IMR-90 (cell line): ENCODE data around the gene TRPC4AP. TPM values are rescaled to one million over a fixed set of nuclear protein-coding genes. Genes with fewer than 3 reads are reported as not detected.

Experiments used
- ATAC-seq: fragments of 200-7000 bp; cut with Tn5 transposase; 2 replicates; pipeline ENCODE4 v1.9.1; 2020; ENCODE audit warnings: low read depth, mild to moderate bottlenecking, moderate library complexity
- BruUV-seq: library from RNA; stranded (reverse); fragments of 400-500 nt; replicated peaks from 2 replicates; lab custom pipeline; 2021; lab: Mats Ljungman, UMichigan
- CTCF ChIA-PET: fragments of 300-600 bp; formaldehyde crosslinking; extraction: SDS; loops from one replicate; lab custom pipeline; 2021; ENCODE audit warnings: antibody characterized with exemption; lab: Yijun Ruan, JAX
- POLR2A ChIA-PET: fragments of 300-600 bp; sonication (Branson Sonifier 250); formaldehyde crosslinking; loops from one replicate; lab custom pipeline; 2022; ENCODE audit warnings: antibody characterized with exemption; ENCODE audit not compliant: unreplicated experiment; lab: Charles Lee
- DNase-seq: peaks from one replicate; pipeline ENCODE4 v3.0.0; 2013
- H2AFZ ChIP-seq: replicated peaks from 2 replicates; pipeline ENCODE3; 2013; ENCODE audit warnings: low read length, mild to moderate bottlenecking; ENCODE audit not compliant: poor library complexity
- H2AK5ac ChIP-seq: 2 replicates; pipeline ENCODE4 v1.6.1; 2013; ENCODE audit warnings: low read depth, low read length, inconsistent platforms
- H2AK9ac ChIP-seq: replicated peaks from 2 replicates; pipeline ENCODE3; 2013; ENCODE audit warnings: mild to moderate bottlenecking, low read depth, low read length, moderate library complexity; ENCODE audit not compliant: poor library complexity
- H2BK120ac ChIP-seq: 2 replicates; pipeline ENCODE4 v1.6.1; 2013; ENCODE audit warnings: low read depth, low read length, inconsistent platforms
- H2BK15ac ChIP-seq: 3 replicates; pipeline ENCODE4 v1.6.1; 2013; ENCODE audit warnings: low read depth, low read length, inconsistent platforms
- H2BK20ac ChIP-seq: 2 replicates; pipeline ENCODE4 v1.6.1; 2013; ENCODE audit warnings: low read depth, mild to moderate bottlenecking, inconsistent platforms, low read length, moderate library complexity
- H2BK5ac ChIP-seq: 2 replicates; pipeline ENCODE4 v1.6.1; 2013; ENCODE audit warnings: mild to moderate bottlenecking, low read depth, low read length, inconsistent platforms; ENCODE audit not compliant: poor library complexity, severe bottlenecking
- H3K14ac ChIP-seq: replicated peaks from 2 replicates; pipeline ENCODE4 v1.6.1; 2013; ENCODE audit warnings: low read depth, low read length, inconsistent platforms
- H3K18ac ChIP-seq: 2 replicates; pipeline ENCODE4 v1.6.1; 2013; ENCODE audit warnings: low read depth, low read length, control low read depth
- H3K23ac ChIP-seq: 2 replicates; pipeline ENCODE4 v1.6.1; 2013; ENCODE audit warnings: low read depth, low read length, inconsistent platforms
- H3K27ac ChIP-seq: 2 replicates; pipeline ENCODE4 v1.5.1; 2013; ENCODE audit warnings: mild to moderate bottlenecking, control low read depth, low read length; ENCODE audit not compliant: insufficient read depth
- H3K27me3 ChIP-seq: 2 replicates; pipeline ENCODE4 v1.6.1; 2013; ENCODE audit warnings: low read length; ENCODE audit not compliant: control insufficient read depth, insufficient read depth
- H3K36me3 ChIP-seq: 2 replicates; pipeline ENCODE4 v1.6.1; 2013; ENCODE audit warnings: low read length, mixed read lengths; ENCODE audit not compliant: control insufficient read depth, insufficient read depth
- H3K4ac ChIP-seq: 2 replicates; pipeline ENCODE4 v1.6.1; 2013; ENCODE audit warnings: low read depth, low read length, inconsistent platforms
- H3K4me1 ChIP-seq: 2 replicates; pipeline ENCODE4 v1.6.1; 2013; ENCODE audit warnings: low read length, mixed read lengths; ENCODE audit not compliant: control insufficient read depth, insufficient read depth
- H3K4me2 ChIP-seq: 2 replicates; pipeline ENCODE4 v1.6.1; 2013; ENCODE audit warnings: low read depth, mild to moderate bottlenecking, control low read depth, low read length, moderate library complexity
- H3K4me3 ChIP-seq: 2 replicates; pipeline ENCODE4 v1.5.1; 2013; ENCODE audit warnings: low read depth, mild to moderate bottlenecking, control low read depth, low read length, moderate library complexity; ENCODE audit not compliant: insufficient read depth
- H3K56ac ChIP-seq: 2 replicates; pipeline ENCODE4 v1.6.1; 2013; ENCODE audit warnings: low read length, inconsistent platforms; ENCODE audit not compliant: insufficient read depth; ENCODE audit errors: extremely low read depth
- H3K79me1 ChIP-seq, 2 experiments: 2 replicates each; pipeline ENCODE4 v1.6.1; 2013; ENCODE audit warnings: low read length in 2 of 2, inconsistent platforms in 1 of 2, low read depth in 1 of 2
- H3K9ac ChIP-seq: 2 replicates; pipeline ENCODE4 v1.6.1; 2013; ENCODE audit warnings: low read depth, low read length, control low read depth
- H3K9me1 ChIP-seq: 2 replicates; pipeline ENCODE4 v1.6.1; 2013; ENCODE audit warnings: low read length, inconsistent platforms; ENCODE audit not compliant: insufficient read depth
- H3K9me3 ChIP-seq: 2 replicates; pipeline ENCODE4 v1.6.1; 2013; ENCODE audit warnings: low read length; ENCODE audit not compliant: control insufficient read depth, insufficient read depth
- H4K20me1 ChIP-seq: 2 replicates; pipeline ENCODE4 v1.6.1; 2013; ENCODE audit warnings: low read length, inconsistent platforms; ENCODE audit not compliant: insufficient read depth
- H4K5ac ChIP-seq: 2 replicates; pipeline ENCODE4 v1.6.1; 2013; ENCODE audit warnings: mild to moderate bottlenecking, low read depth, low read length, control low read depth
- H4K8ac ChIP-seq, 2 experiments: 2 replicates each; pipeline ENCODE4 v1.6.1; 2013; ENCODE audit warnings: low read depth in 2 of 2, low read length in 2 of 2, control low read depth in 1 of 2, inconsistent platforms in 1 of 2
- H4K91ac ChIP-seq: 2 replicates; pipeline ENCODE4 v1.6.1; 2013; ENCODE audit warnings: low read depth, low read length, inconsistent platforms; ENCODE audit not compliant: insufficient read depth
- CHD1 ChIP-seq: IDR thresholded peaks from 2 replicates; pipeline ENCODE4 v1.6.1; 2012; ENCODE audit warnings: low read depth, low read length, improper control_type of control experiment
- MXI1 ChIP-seq: IDR thresholded peaks from 2 replicates; pipeline ENCODE4 v1.6.1; 2012; ENCODE audit warnings: low read depth, mild to moderate bottlenecking, low read length, moderate library complexity, borderline replicate concordance
- RCOR1 ChIP-seq: IDR thresholded peaks from 2 replicates; pipeline ENCODE4 v1.6.1; 2012; ENCODE audit warnings: mild to moderate bottlenecking, low read length, improper control_type of control experiment; ENCODE audit not compliant: insufficient replicate concordance
- SMC3 ChIP-seq: fragments of 150-350 bp; IDR thresholded peaks from 2 replicates; pipeline ENCODE4 v1.6.1; 2016; ENCODE audit warnings: low read depth, mild to moderate bottlenecking, antibody characterized with exemption, low read length, moderate library complexity
- WGBS, 2 experiments: methylation state at CpG; one replicate each; pipeline versions ENCODE4 v1.1.5 to v1.1.7; 2013; ENCODE audit warnings: missing lambda C conversion rate in 2 of 2; ENCODE audit not compliant: insufficient read length in 1 of 2; ENCODE audit errors: extremely low coverage in 2 of 2; 5-methylcytosine and 5-hydroxymethylcytosine counted together
- dilution Hi-C: fragments of 300-500 bp; cut with HindIII; formaldehyde crosslinking; loops from one replicate; pipeline ENCODE4 v1.14.3; 2018; ENCODE audit warnings: low sequenced_read_pairs; ENCODE audit not compliant: unreplicated experiment
- in situ Hi-C: fragments of 300-500 bp; cut with MboI; formaldehyde crosslinking; loops from 3 replicates; pipeline ENCODE4 v1.14.3; 2019; ENCODE audit warnings: low sequenced_read_pairs, inconsistent platforms, mixed read lengths
- intact Hi-C: fragments of 100-400 bp; cut with micrococcal nuclease; formaldehyde crosslinking; loops from 2 replicates; pipeline ENCODE4 v1.10.0; 2022
- polyA plus RNA-seq, 3 experiments: library from polyadenylated mRNA; depleted of rRNA; stranded (reverse); fragments of >200 nt; gene quantifications; 2 replicates each; pipeline ENCODE4 v1.2.3, GENCODE V29; 2012; ENCODE audit warnings: low replicate concordance in 1 of 3
- total RNA-seq: library from RNA; depleted of rRNA; stranded (reverse); fragments of >200 nt; gene quantifications from 2 replicates; pipeline ENCODE4 v1.2.3, GENCODE V29; 2012

Gene TRPC4AP
- total and polyA plus RNA-seq, 2 of the 4 experiments (the other 2 are of a cell fraction), result 41.0 to 81.0 TPM

DNA sequence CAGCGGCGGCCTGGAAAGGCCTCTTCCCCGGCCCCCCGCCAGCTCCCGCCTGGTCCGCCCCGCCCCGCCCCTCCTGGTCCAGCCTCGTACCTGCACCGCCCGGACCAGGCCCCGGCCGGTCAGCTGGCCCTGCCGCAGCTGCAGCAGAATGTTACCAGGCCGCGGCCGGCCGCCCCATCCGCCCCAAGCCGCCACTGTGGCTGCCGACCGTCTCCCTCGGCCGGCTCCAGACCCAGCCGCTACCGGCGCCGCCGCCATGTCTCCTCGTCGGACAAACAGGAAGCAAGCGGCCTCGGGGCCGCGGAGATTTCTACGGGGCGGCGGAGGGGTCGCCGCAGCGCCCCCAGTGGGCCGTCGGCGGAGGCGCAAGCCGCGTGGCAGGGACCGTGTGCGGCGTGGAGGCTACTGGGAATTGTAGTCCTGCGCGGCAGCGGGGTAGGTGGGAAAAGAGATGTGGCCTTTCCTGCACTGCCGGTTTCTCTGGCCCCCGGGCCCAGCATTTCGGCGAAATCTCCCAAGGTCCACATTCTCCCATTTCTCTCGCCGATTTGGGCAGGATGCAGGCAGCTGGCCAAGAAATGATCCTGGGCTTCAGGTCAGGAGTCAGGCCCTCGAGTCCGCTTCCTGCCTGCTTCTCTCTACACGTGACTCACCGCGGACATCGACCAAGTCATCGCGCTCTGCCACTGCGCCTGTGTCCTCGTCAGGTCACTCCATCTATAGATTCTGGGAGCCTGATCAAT lies at the start of gene TRPC4AP (continued):
- TF ChIP-seq CHD1, result 0 out of 2 replicates have a peak, but pooled peaks have one; percentile 48
- peak; percentile 87 for TF ChIP-seq MXI1

DNA sequence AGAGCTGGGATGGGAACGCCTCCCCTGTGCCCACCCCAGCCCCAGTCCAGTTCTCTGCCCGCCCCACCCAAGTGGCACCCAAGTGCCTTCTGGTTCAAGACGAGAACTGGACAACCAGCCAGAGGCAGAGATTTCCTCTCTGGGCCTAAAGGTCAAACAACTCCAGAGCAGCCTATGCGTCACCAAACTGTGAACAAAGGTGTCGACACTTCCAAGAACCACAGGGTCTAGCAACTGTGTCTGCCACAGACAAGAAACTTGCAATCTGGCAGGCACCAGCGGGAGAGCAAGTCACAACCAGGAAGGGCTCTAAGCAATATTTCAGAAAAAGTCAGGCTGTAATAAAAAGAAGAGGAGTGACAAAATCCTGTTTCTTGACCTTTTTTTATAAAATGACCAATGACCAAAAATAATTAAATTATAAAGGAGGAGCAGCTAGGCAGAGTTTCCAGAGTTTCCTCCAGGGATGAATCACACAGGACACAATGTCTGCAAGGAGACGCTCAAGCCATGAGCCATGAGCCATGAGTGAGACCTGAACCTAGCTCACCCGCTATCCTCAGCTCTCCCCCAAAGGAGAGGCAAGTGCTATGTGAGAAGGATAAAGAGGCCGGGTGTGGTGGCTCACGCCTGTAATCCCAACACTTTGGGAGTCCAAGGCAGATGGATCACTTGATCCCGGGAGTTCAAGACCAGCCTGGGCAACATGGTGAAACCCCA lies 43.4 kb upstream of the TRPC4AP start:
- H4K91ac ChIP-seq, result no peak overlapping the region
- peaks cover 36% of the 10 kb centered on the region for H3K36me3 ChIP-seq
- intact Hi-C loops, result no loop called here
- no peak overlapping the region for H2BK20ac ChIP-seq
- H4K20me1 ChIP-seq, result no peaks in the 10 kb centered on the region
- H3K27me3 ChIP-seq, result no peaks in the 10 kb centered on the region
- H2BK15ac ChIP-seq, result no peak overlapping the region
- ChIA-PET CTCF (no interaction called here), POLR2A (no interaction called here)
- peak overlapping the region; percentile 39 for H3K4ac ChIP-seq
- no peaks in the 10 kb centered on the region for H3K9me3 ChIP-seq
- H3K79me1 ChIP-seq, result peaks cover 0 to 12% of the 10 kb centered on the region in 2 experiments; a peak in 2 of 4 replicates
- no peak overlapping the region for H3K4me3 ChIP-seq
- 55% methylated on average over 4 of the region's 11 CpGs; no CpG with 5 or more reads in 1 of the 2 experiments for WGBS, 2 experiments
- H2AK5ac ChIP-seq, result no peak overlapping the region
- no peak overlapping the region for H2AFZ ChIP-seq
- no peak overlapping the region for H3K9ac ChIP-seq
- in situ Hi-C loops, result loop anchor here (25.0 kb wide), 1 partner anchor 301 kb away; the partner anchor contains the start of gene GDF5
- DNase-seq (peak; percentile 61), ATAC-seq (peak; percentile 61)
- H3K14ac ChIP-seq, result peak overlapping the region; percentile 68; the same call in 1 of the 2 replicates
- dilution Hi-C loops, result no loop called here
- H4K8ac ChIP-seq, result no peak overlapping the region
- no peak overlapping the region for H2BK5ac ChIP-seq
- H2AK9ac ChIP-seq, result no peak overlapping the region
- peaks cover 2% of the 10 kb centered on the region; the same call in 1 of the 2 replicates for H3K4me1 ChIP-seq
- H3K27ac ChIP-seq, result no peak overlapping the region
- peak overlapping the region; percentile 27; the same call in 1 of the 2 replicates for H3K23ac ChIP-seq
- H3K9me1 ChIP-seq, result peaks cover 14% of the 10 kb centered on the region
- BruUV-seq, result no TSS peak
- TF ChIP-seq SMC3, result no peak
- TF ChIP-seq RCOR1, result peak; percentile 19
- H3K18ac ChIP-seq, result no peak overlapping the region
- no peak overlapping the region for H3K56ac ChIP-seq
- no peak overlapping the region for H3K4me2 ChIP-seq
- no peak overlapping the region for H2BK120ac ChIP-seq
- H4K5ac ChIP-seq, result no peak overlapping the region
